Right atrium auricular region (tissue), 2 donors: ENCODE results near the gene SYS1. TPM values are rescaled to one million over a fixed set of nuclear protein-coding genes. Genes with fewer than 3 reads are reported as not detected.
"Not testable (repeated sequence)": the region's sequence is repeated elsewhere in the genome, so short reads cannot be mapped to it uniquely, and the experiment has no call there.

Source experiments
- DNase-seq: peaks from one replicate; pipeline ENCODE4 v3.0.0-alpha.2; 2019; ENCODE audit warnings: low spot score
- H3K27ac ChIP-seq, 2 donors: fragments of 200-600 bp; sonication (generic); 1 replicate in 1 of 2; 2 replicates in 1 of 2; pipeline ENCODE4 v1.5.1; 2016 to 2019
- H3K27me3 ChIP-seq, 2 donors: fragments of 200-600 bp; sonication (generic); one replicate each; pipeline versions ENCODE4 v1.5.1 to v1.6.0; 2017 to 2019
- H3K36me3 ChIP-seq: fragments of 200-600 bp; sonication (generic); one replicate; pipeline ENCODE4 v1.5.1; 2016
- H3K4me1 ChIP-seq, 2 donors: fragments of 200-600 bp; sonication (generic); one replicate each; pipeline versions ENCODE4 v1.5.1 to v1.6.0; 2017 to 2019
- H3K4me3 ChIP-seq, 2 donors: fragments of 200-600 bp; sonication (generic); 1 replicate in 1 of 2; 2 replicates in 1 of 2; pipeline ENCODE4 v1.5.1; 2017 to 2019; ENCODE audit warnings: mild to moderate bottlenecking in 1 of 2, moderate library complexity in 1 of 2
- H3K9me3 ChIP-seq, 2 donors: fragments of 200-600 bp; sonication (generic); one replicate each; pipeline ENCODE4 v1.5.1; 2019
- total RNA-seq, 2 donors: library from RNA; depleted of rRNA; stranded (reverse); fragments of >200 nt; gene quantifications; one replicate each; pipeline ENCODE4 v1.1.0, GENCODE V29; 2016
- TF ChIP-seq, protein P1 (sequence below), 2 donors: fragments of 200-600 bp; sonication (generic); IDR thresholded peaks; one replicate each; pipeline ENCODE4 v1.5.1; 2019; ENCODE audit warnings: antibody characterized with exemption in 2 of 2

SYS1 gene
- total RNA-seq, 2 donors from 2014 or later: 31.7 to 41.9 TPM

DNA sequence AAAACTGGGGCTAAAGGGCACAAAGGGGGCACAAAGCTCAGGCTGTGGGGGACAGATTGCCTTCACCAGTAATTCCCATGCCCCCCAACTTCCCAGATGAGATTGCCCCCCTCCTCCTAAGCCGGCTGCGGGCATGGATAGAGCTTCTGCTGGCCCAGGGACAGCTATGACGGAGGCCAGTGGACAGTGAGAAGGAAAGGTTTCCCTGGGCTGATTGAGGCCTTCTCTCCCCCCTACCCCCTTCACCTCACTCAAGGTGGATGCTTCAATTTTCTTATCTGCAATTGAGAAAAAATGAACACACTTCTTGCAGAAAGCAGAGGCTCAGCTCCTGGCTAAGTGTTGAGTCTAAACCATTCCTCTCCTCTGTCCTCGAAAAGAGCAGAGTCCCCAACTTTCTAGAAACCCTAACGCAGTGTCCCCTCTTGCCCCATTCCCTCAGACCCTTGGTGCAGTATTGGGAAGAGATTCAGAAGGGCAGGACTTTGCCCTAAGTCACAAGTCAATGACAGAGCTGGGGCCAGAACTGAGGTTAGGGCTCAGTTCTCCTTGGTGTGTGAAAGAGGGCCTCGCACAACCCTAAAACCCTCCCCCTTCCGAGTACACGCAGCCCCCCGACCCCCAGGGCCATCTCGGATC is 15.5 kb upstream of the SYS1 start:
- peaks cover 5 to 57% of the 10 kb centered on the region in 2 donors for H3K4me1 ChIP-seq
- peak overlapping the region; percentile 69 to 76 for H3K4me3 ChIP-seq
- H3K27ac ChIP-seq: peak overlapping the region; percentile 96 to 97
- DNase-seq: no peak
- H3K9me3 ChIP-seq: no peaks in the 10 kb centered on the region
- H3K27me3 ChIP-seq: no peaks in the 10 kb centered on the region
- H3K36me3 ChIP-seq: no peaks in the 10 kb centered on the region
- TF ChIP-seq, protein P1, sequence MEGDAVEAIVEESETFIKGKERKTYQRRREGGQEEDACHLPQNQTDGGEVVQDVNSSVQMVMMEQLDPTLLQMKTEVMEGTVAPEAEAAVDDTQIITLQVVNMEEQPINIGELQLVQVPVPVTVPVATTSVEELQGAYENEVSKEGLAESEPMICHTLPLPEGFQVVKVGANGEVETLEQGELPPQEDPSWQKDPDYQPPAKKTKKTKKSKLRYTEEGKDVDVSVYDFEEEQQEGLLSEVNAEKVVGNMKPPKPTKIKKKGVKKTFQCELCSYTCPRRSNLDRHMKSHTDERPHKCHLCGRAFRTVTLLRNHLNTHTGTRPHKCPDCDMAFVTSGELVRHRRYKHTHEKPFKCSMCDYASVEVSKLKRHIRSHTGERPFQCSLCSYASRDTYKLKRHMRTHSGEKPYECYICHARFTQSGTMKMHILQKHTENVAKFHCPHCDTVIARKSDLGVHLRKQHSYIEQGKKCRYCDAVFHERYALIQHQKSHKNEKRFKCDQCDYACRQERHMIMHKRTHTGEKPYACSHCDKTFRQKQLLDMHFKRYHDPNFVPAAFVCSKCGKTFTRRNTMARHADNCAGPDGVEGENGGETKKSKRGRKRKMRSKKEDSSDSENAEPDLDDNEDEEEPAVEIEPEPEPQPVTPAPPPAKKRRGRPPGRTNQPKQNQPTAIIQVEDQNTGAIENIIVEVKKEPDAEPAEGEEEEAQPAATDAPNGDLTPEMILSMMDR (IDR thresholded peaks at IDR 0.05): no peak

DNA sequence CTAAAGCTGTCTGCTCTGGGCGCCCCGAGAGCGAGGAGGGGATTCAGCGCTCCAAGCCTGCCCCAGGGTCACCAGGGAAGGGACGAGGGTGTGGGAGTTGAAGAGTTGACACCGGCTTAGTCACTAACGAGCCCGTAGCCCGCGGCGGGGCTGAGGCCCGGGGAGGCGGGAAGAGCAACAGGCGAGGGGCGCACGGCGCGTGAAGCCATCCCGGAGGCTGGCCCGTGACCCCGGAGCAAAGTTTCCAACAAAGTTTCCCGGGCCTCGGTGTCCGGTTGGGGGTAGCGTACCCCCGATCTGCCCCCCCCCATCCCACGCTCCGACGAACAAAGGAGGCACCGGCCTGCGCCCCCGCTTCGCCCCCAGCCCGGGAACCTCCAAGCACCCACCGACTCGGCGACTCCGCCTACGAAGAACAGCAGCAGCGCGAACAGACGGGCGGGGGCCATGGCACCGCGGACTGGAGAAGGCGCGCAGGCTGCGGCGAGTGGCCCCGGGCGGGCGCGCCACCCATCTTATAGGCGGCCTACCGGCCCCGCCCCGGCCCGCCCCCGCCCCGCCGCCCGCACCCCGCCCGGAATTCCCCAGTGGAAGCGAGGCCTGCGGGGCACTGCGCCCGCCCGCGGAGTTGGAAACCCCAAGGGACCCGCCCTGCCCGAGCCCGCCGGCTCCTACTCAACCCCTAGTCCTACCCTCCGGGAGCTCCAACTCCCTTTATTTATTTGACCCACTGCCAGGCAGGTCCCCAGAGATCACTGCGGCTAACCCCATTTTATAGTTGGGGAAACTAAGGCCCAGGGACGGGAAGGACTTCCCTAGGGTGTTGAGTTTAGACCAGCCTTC is 14.8 kb upstream of the SYS1 start, which contains the start of gene SDC4:
TSS of gene SDC4 (minus strand) at position 489 of the 843 bp plus-strand sequence. CDS start at position 449, 40 bp downstream.
- Histone ChIP-seq H3K4me1 (peaks cover 5 to 50% of the 10 kb centered on the region in 2 donors), H3K27ac (peak within 1 kb of the TSS; percentile 96 to 97), H3K36me3 (no peaks in the 10 kb centered on the region), H3K4me3 (peak within 1 kb of the TSS; percentile 69 to 76), H3K27me3 (no peaks in the 10 kb centered on the region), H3K9me3 (no peaks in the 10 kb centered on the region)
- peak; percentile 70 for DNase-seq
- TF ChIP-seq, protein P1 (IDR thresholded peaks at IDR 0.05): no peak

DNA sequence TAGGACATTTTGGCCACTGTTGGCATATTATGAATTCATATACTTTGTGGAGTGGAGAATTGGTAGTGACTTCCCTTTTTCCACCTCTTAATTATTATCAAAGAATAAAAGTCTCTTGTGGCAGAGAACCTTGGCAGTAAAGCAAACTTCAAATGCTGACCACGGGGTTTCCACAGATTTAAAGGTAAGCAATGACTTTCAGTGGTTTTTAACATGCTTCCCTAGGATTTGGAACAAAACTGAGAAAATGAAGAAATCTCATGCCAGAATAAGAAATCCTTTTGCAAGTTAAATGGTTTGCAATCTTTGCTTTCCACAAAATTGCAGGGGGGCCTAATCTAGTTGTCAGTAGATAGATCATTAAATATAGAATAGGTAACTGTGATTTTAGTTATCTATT is 12.7 kb upstream of the SYS1 start:
- Histone ChIP-seq H3K27ac (no peak overlapping the region), H3K36me3 (no peaks in the 10 kb centered on the region), H3K4me3 (no peak overlapping the region), H3K9me3 (no peaks in the 10 kb centered on the region), H3K27me3 (no peaks in the 10 kb centered on the region), H3K4me1 (peaks cover 0 to 39% of the 10 kb centered on the region in 2 donors)
- TF ChIP-seq, protein P1 (IDR thresholded peaks at IDR 0.05): no peak
- DNase-seq: no peak

DNA sequence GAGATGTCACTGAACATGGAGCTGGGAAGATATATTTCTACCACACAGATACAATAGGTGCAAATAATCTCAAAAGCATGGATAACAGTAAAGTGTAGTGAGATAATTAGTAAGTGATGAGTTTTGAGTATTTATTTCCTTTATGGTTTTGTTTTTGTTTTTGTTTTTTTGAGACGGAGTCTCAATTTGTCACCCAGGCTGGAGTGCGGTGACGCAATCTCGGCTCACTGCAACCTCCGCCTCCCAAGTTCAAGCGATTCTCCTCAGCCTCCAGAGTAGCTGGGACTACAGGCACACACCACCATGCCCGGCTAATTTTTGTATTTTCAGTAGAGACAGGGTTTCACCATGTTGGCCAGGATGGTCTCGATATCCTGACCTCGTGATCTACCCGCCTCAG is 12.2 kb upstream of the SYS1 start:
- H3K27ac ChIP-seq, H3K4me3 ChIP-seq, H3K9me3 ChIP-seq, H3K36me3 ChIP-seq, DNase-seq, H3K27me3 ChIP-seq: not testable (repeated sequence)
- H3K4me1 ChIP-seq: peaks cover 0 to 33% of the 10 kb centered on the region in 2 donors

DNA sequence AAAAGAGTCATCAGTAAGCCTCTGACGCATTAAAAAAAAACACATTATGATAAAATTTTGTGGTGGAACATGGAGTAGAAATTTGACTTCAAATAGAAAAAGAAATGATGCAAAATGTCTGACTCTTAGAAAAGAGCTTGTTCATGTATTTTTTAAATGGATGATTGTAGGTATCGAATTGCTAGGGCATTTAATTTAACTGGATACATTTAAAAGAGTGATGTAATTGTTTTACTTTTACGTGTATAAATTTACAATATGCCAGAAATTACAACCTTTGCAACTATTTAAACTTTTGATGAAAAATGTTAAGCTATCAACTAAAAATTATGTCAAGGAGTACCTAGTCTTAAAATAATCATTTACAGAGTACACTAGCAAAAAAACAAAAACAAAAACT is 10.2 kb upstream of the SYS1 start:
- TF ChIP-seq, protein P1 (IDR thresholded peaks at IDR 0.05): no peak
- Histone ChIP-seq H3K4me1 (peaks cover 0 to 21% of the 10 kb centered on the region in 2 donors), H3K36me3 (no peaks in the 10 kb centered on the region), H3K27ac (no peak overlapping the region), H3K27me3 (no peaks in the 10 kb centered on the region), H3K4me3 (no peak overlapping the region), H3K9me3 (no peaks in the 10 kb centered on the region)
- no peak for DNase-seq

DNA sequence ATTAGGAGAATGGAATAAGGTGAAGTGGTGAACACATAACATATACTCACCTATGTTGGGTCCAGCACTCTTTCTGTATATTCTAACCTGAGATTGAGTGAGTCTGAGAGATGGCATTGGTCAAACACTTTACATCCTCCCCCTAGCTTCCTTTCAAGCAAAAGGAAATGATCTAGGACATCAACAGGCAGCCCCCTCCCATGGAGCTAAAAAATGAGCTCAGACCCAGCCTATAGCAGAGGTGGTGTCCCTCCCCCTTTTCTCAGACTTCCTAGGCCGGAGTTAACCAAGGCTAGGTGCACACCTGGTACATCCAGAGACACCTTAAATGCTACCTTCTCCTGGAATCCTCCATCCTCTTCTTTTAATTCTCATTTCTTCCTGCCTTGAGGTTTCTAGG is 9.2 kb upstream of the SYS1 start:
- Histone ChIP-seq H3K4me1 (peaks cover 0 to 27% of the 10 kb centered on the region in 2 donors), H3K9me3 (no peaks in the 10 kb centered on the region), H3K27me3 (no peaks in the 10 kb centered on the region), H3K27ac (peak overlapping the region; percentile 35 to 94), H3K4me3 (no peak overlapping the region), H3K36me3 (no peaks in the 10 kb centered on the region)
- TF ChIP-seq, protein P1 (IDR thresholded peaks at IDR 0.05): no peak
- no peak for DNase-seq
